ENCODE data around the gene TJP2.

The TJP2 gene

GRCh38 chr9:69193685-69194032 lies 19.6 kb downstream of the TJP2 start:
- DNase-seq: no peak

- no peak for DNase-seq
These were observed 20.8 kb downstream of the TJP2 start for GRCh38 chr9:69194702-69195418.

GRCh38 chr9:69195668-69196067 lies 21.6 kb downstream of the TJP2 start:
- no peak for DNase-seq

- DNase-seq: no peak
These were observed 23.6 kb downstream of the TJP2 start for GRCh38 chr9:69197687-69198086.

GRCh38 chr9:69198521-69199220 lies 24.6 kb downstream of the TJP2 start:
- no peak for DNase-seq

GRCh38 chr9:69199769-69200470 lies 25.8 kb downstream of the TJP2 start:
- DNase-seq: no peak

- DNase-seq: no peak
These were observed 28.5 kb downstream of the TJP2 start for GRCh38 chr9:69202556-69202955.

GRCh38 chr9:69204326-69204725 lies 30.2 kb downstream of the TJP2 start:
- DNase-seq: no peak

- no peak for DNase-seq
These were observed 30.8 kb downstream of the TJP2 start for GRCh38 chr9:69204849-69205248.

GRCh38 chr9:69206047-69206446 lies 32.0 kb downstream of the TJP2 start:
- no peak for DNase-seq

- DNase-seq: no peak
These were observed 33.4 kb downstream of the TJP2 start for GRCh38 chr9:69207503-69207902.

- no peak for DNase-seq
These were observed 37.5 kb downstream of the TJP2 start for GRCh38 chr9:69211424-69212036.

GRCh38 chr9:69213647-69214046 lies 39.6 kb downstream of the TJP2 start:
- no peak for DNase-seq

GRCh38 chr9:69214939-69215338 lies 40.9 kb downstream of the TJP2 start:
- no peak for DNase-seq

- DNase-seq: no peak
These were observed 41.9 kb downstream of the TJP2 start for GRCh38 chr9:69215774-69216485.

GRCh38 chr9:69218166-69218565 lies 44.1 kb downstream of the TJP2 start:
- peak; percentile 46 for DNase-seq

GRCh38 chr9:69221036-69221435 lies 47.0 kb downstream of the TJP2 start:
- DNase-seq: no peak

GRCh38 chr9:69222970-69223369 lies 48.9 kb downstream of the TJP2 start:
- DNase-seq: no peak

- DNase-seq: no peak
These were observed 49.5 kb downstream of the TJP2 start for GRCh38 chr9:69223605-69224004.

GRCh38 chr9:69229367-69229766 lies 55.3 kb downstream of the TJP2 start:
- no peak for DNase-seq

- no peak for DNase-seq
These were observed 58.1 kb downstream of the TJP2 start for GRCh38 chr9:69232135-69232534.

- no peak for DNase-seq
These were observed 60.6 kb downstream of the TJP2 start for GRCh38 chr9:69234683-69235082.

GRCh38 chr9:69236188-69236587 lies 62.1 kb downstream of the TJP2 start:
- no peak for DNase-seq

Measured in DMS79 treated with DMSO at 0.1 percent for 48 hours (cell line).